Osteoblast (primary cell): ENCODE data around the gene SLC51B. TPM values are rescaled to one million over a fixed set of nuclear protein-coding genes. Genes with fewer than 3 reads are reported as not detected.
A peak's percentile ranks its signal among the peaks of the same experiment; 100 is the strongest.

ENCODE experiments used
- DNase-seq: peaks from one replicate; pipeline ENCODE4 v3.0.0; 2011; ENCODE audit warnings: low spot score, mixed read lengths; ENCODE audit not compliant: insufficient read length; ENCODE audit errors: missing footprints
- H2AFZ ChIP-seq: 2 replicates; pipeline ENCODE4 v1.6.0; 2011; ENCODE audit warnings: mild to moderate bottlenecking, low read length
- H3K27ac ChIP-seq: 2 replicates; pipeline ENCODE4 v1.5.1; 2011; ENCODE audit warnings: mild to moderate bottlenecking, low read depth, low read length, moderate library complexity
- H3K27me3 ChIP-seq: 2 replicates; pipeline ENCODE4 v1.6.0; 2012; ENCODE audit warnings: mild to moderate bottlenecking, control low read depth, inconsistent platforms, low read length, moderate library complexity; ENCODE audit not compliant: insufficient read depth
- H3K36me3 ChIP-seq: 2 replicates; pipeline ENCODE4 v1.5.1; 2011; ENCODE audit warnings: mild to moderate bottlenecking, low read length, control low read depth, moderate library complexity; ENCODE audit not compliant: insufficient read depth
- H3K4me1 ChIP-seq: 2 replicates; pipeline ENCODE4 v1.5.1; 2011; ENCODE audit warnings: mild to moderate bottlenecking, low read length, control low read depth, moderate library complexity; ENCODE audit not compliant: insufficient read depth
- H3K4me2 ChIP-seq: 2 replicates; pipeline ENCODE4 v1.6.0; 2011; ENCODE audit warnings: mild to moderate bottlenecking, low read length; ENCODE audit not compliant: insufficient read depth
- H3K4me3 ChIP-seq: fragments of 200-600 bp; sonication (generic); 3 replicates; pipeline ENCODE4 v1.5.1; 2012; ENCODE audit warnings: mild to moderate bottlenecking, low read length, inconsistent platforms; ENCODE audit not compliant: insufficient read depth
- H3K79me2 ChIP-seq: 2 replicates; pipeline ENCODE4 v1.6.0; 2012; ENCODE audit warnings: mild to moderate bottlenecking, low read length, control low read depth, inconsistent platforms; ENCODE audit not compliant: insufficient read depth
- H3K9me3 ChIP-seq: 2 replicates; pipeline ENCODE4 v1.5.1; 2011; ENCODE audit warnings: low read depth, low read length, control low read depth
- H4K20me1 ChIP-seq: 2 replicates; pipeline ENCODE4 v1.6.0; 2012; ENCODE audit warnings: mild to moderate bottlenecking, low read length, control low read depth; ENCODE audit not compliant: insufficient read depth
- CTCF ChIP-seq: IDR thresholded peaks from 2 replicates; pipeline ENCODE4 v1.5.1; 2011; ENCODE audit warnings: mild to moderate bottlenecking, low read depth, low read length, moderate library complexity; ENCODE audit errors: extremely low read depth
- total RNA-seq: library from RNA; depleted of rRNA; stranded (reverse); fragments of >200 nt; gene quantifications from 2 replicates; pipeline ENCODE4 v1.2.3, GENCODE V29; 2012

Gene SLC51B
- total RNA-seq, 1 donor = not detected

DNA sequence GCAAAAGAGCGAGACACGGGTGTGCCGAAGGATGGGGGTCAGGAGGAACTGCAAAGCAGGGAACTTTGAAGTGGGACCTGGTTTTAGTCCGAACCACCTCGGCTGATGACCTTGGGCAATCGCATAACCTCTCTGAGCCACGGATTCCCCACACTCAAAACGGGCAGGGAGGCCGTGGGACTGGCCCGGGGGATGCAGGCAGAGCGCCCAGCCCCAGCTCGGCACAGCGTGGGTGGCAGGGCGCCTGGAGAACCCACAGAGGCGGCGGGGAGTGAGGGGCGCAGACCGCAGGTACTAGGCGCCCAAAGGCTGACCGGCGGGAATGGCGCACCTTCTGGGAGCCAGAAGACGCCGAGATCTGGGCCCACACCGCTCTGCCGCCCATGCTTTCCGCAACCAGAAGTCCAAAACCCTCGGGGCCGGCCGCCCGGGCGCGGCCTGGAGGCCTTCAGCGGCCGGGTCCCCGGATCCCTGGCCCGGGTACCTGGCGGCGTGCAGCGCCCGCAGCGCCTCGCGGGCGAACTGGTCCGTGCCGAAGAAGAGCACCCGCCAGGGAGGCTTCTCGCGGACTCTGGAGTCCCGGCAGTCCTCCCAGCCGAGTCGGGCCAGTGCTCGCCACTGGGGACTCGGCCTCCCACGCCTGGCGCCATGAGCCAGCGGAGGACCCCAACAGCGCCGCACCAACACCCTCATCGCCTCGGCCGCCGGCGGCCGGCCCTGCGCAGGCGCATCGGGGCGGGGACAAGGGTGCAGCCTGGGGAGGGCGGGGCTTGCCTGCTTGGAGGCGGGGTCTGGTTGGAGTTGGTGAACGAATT lies 16.1 kb upstream of the SLC51B start, which contains the start of gene MTFMT:
Gene MTFMT, minus strand, starts transcription at position 719 of the 815 bp plus-strand sequence. Its CDS starts 26 bp downstream, at position 693.
- peak within 1 kb of the TSS; percentile 89 for H3K4me3 ChIP-seq
- H3K36me3 ChIP-seq = peaks cover 23% of the 10 kb centered on the region
- peak within 1 kb of the TSS; percentile 81 for H2AFZ ChIP-seq
- H4K20me1 ChIP-seq = no peaks in the 10 kb centered on the region
- peaks cover 25% of the 10 kb centered on the region for H3K79me2 ChIP-seq
- TF ChIP-seq CTCF = no peak
- DNase-seq = peak; percentile 99
- H3K9me3 ChIP-seq = no peaks in the 10 kb centered on the region
- H3K27me3 ChIP-seq = no peaks in the 10 kb centered on the region
- H3K27ac ChIP-seq = peak within 1 kb of the TSS; percentile 50
- H3K4me1 ChIP-seq = peaks cover 16% of the 10 kb centered on the region
- peak within 1 kb of the TSS; percentile 91 for H3K4me2 ChIP-seq

DNA sequence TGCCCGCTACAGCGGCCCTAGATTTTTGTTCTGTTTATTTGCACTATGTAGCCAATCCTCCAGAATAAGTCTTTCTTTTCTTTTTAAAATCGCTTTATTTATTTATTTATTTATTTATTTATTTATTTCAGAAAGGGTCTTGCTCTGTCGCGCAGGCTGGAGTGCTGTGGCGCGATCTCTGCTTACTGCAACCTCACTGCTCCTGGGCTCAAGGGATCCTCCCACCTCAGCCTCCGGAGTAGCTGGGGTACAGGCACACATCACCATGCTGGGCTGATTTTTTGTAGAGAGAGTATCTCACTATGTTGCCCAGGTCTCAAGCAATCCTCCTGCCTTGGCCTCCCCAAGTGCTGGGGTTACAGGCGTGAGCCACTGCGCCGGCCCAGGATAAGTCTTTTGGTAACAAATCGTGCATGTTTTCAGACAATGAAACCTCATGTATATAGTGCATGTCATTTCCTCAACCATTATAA lies 15.4 kb upstream of the SLC51B start:
- Histone ChIP-seq H4K20me1 (no peaks in the 10 kb centered on the region), H3K4me1 (peaks cover 16% of the 10 kb centered on the region), H3K4me3 (peak overlapping the region; percentile 89), H3K4me2 (peak overlapping the region; percentile 91), H3K27me3 (no peaks in the 10 kb centered on the region), H2AFZ (no peak overlapping the region), H3K27ac (no peak overlapping the region), H3K79me2 (peaks cover 25% of the 10 kb centered on the region), H3K9me3 (no peaks in the 10 kb centered on the region), H3K36me3 (peaks cover 17% of the 10 kb centered on the region)
- DNase-seq = no peak
- no peak for TF ChIP-seq CTCF

GRCh38 chr15:65032801-65033537 lies 12.2 kb upstream of the SLC51B start:
- Histone ChIP-seq H2AFZ (peak overlapping the region; percentile 54), H3K4me1 (peaks cover 9% of the 10 kb centered on the region), H3K27ac (no peak overlapping the region), H3K9me3 (no peaks in the 10 kb centered on the region), H3K27me3 (no peaks in the 10 kb centered on the region), H3K4me2 (peak overlapping the region; percentile 52), H4K20me1 (no peaks in the 10 kb centered on the region), H3K79me2 (peaks cover 15% of the 10 kb centered on the region), H3K36me3 (no peaks in the 10 kb centered on the region), H3K4me3 (no peak overlapping the region)
- DNase-seq = peak; percentile 83
- TF ChIP-seq CTCF = peak; percentile 84
